HEK293 (cell line): Measurements from ENCODE around the gene PAK1.

Experiments used
- CTCF ChIA-PET: fragments of 350-600 bp; formaldehyde crosslinking; extraction: SDS; loops from one replicate; lab custom pipeline; 2021; ENCODE audit warnings: antibody characterized with exemption; lab: Yijun Ruan, JAX
- POLR2A ChIA-PET: fragments of 300-600 bp; formaldehyde crosslinking; extraction: SDS; loops from one replicate; lab custom pipeline; 2020; ENCODE audit warnings: antibody characterized with exemption, inconsistent platforms; lab: Yijun Ruan, JAX
- H3K27ac ChIP-seq: fragments of 200-500 bp; sonication (Bioruptor generic); 2 replicates; pipeline ENCODE4 v1.5.1; 2014; ENCODE audit warnings: low read depth, low read length, control low read depth, inconsistent platforms; ENCODE audit errors: extremely low read depth
- H3K36me3 ChIP-seq, 2 experiments: fragments of 200-500 bp in 1 of 2; sonication (Bioruptor generic) in 1 of 2; 1 replicate in 1 of 2; 2 replicates in 1 of 2; pipeline ENCODE4 v1.5.1; 2014 to 2017; ENCODE audit warnings: inconsistent platforms in 2 of 2, low read length in 2 of 2; ENCODE audit not compliant: control insufficient read depth in 2 of 2, insufficient read depth in 1 of 2
- H3K4me1 ChIP-seq: fragments of 200-500 bp; sonication (Bioruptor generic); 2 replicates; pipeline ENCODE4 v1.5.1; 2014; ENCODE audit warnings: mild to moderate bottlenecking, low read length, inconsistent platforms; ENCODE audit not compliant: control insufficient read depth, insufficient read depth
- H3K4me3 ChIP-seq: 2 replicates; pipeline ENCODE4 v1.5.1; 2011; ENCODE audit warnings: low read depth, mild to moderate bottlenecking, control low read depth, low read length, moderate library complexity
- H3K9me3 ChIP-seq: fragments of 200-500 bp; sonication (Bioruptor generic); 2 replicates; pipeline ENCODE4 v1.5.1; 2014; ENCODE audit warnings: low read depth, low read length, inconsistent platforms; ENCODE audit not compliant: control insufficient read depth, insufficient read depth
- AEBP2 ChIP-seq: fragments of 450-650 bp; formaldehyde crosslinking; IDR thresholded peaks from 2 replicates; pipeline ENCODE4 v1.5.1; 2016; ENCODE audit warnings: missing biosample characterization, missing genetic modification characterization, borderline replicate concordance
- KLF9 ChIP-seq: fragments of 450-650 bp; formaldehyde crosslinking; IDR thresholded peaks from 2 replicates; pipeline ENCODE4 v1.5.1; 2016; ENCODE audit warnings: missing biosample characterization, missing genetic modification characterization, low read depth
- OSR2 ChIP-seq: fragments of 450-650 bp; formaldehyde crosslinking; IDR thresholded peaks from 2 replicates; pipeline ENCODE4 v1.5.1; 2016; ENCODE audit warnings: missing biosample characterization, missing genetic modification characterization
- TRIM28 ChIP-seq: IDR thresholded peaks from 2 replicates; pipeline ENCODE4 v1.6.1; 2011; ENCODE audit warnings: low read length, control low read depth, borderline replicate concordance
- WT1 ChIP-seq: fragments of 450-650 bp; formaldehyde crosslinking; IDR thresholded peaks from 2 replicates; pipeline ENCODE4 v1.5.1; 2016; ENCODE audit warnings: missing biosample characterization, missing genetic modification characterization
- ZFP3 ChIP-seq: fragments of 450-650 bp; formaldehyde crosslinking; IDR thresholded peaks from 2 replicates; pipeline ENCODE4 v1.5.1; 2016; ENCODE audit warnings: low read depth, missing biosample characterization, missing genetic modification characterization
- ZNF138 ChIP-seq: fragments of 450-650 bp; formaldehyde crosslinking; IDR thresholded peaks from 2 replicates; pipeline ENCODE4 v1.5.1; 2016; ENCODE audit warnings: missing biosample characterization, missing genetic modification characterization, borderline replicate concordance
- ZNF16 ChIP-seq: fragments of 450-650 bp; formaldehyde crosslinking; IDR thresholded peaks from 2 replicates; pipeline ENCODE4 v1.5.1; 2016; ENCODE audit warnings: low read depth, missing biosample characterization, missing genetic modification characterization
- ZNF324 ChIP-seq: fragments of 450-650 bp; formaldehyde crosslinking; IDR thresholded peaks from 2 replicates; pipeline ENCODE4 v1.5.1; 2016; ENCODE audit warnings: missing biosample characterization, missing genetic modification characterization
- ZNF354C ChIP-seq: fragments of 450-650 bp; formaldehyde crosslinking; IDR thresholded peaks from 2 replicates; pipeline ENCODE4 v1.5.1; 2016; ENCODE audit warnings: missing biosample characterization, missing genetic modification characterization, low read depth, borderline replicate concordance
- ZNF366 ChIP-seq: fragments of 450-650 bp; formaldehyde crosslinking; conservative IDR thresholded peaks from 2 replicates; pipeline ENCODE4 v1.5.1; 2016; ENCODE audit warnings: missing biosample characterization, missing genetic modification characterization
- ZNF548 ChIP-seq: fragments of 450-650 bp; formaldehyde crosslinking; IDR thresholded peaks from 2 replicates; pipeline ENCODE4 v1.5.1; 2016; ENCODE audit warnings: missing biosample characterization, missing genetic modification characterization
- ZNF555 ChIP-seq: fragments of 450-650 bp; formaldehyde crosslinking; conservative IDR thresholded peaks from 2 replicates; pipeline ENCODE4 v1.5.1; 2017; ENCODE audit warnings: missing biosample characterization, mild to moderate bottlenecking, missing genetic modification characterization, inconsistent platforms
- ZNF585B ChIP-seq: fragments of 450-650 bp; formaldehyde crosslinking; IDR thresholded peaks from 2 replicates; pipeline ENCODE4 v1.5.1; 2016; ENCODE audit warnings: missing biosample characterization, missing genetic modification characterization
- ZNF670 ChIP-seq: fragments of 450-650 bp; formaldehyde crosslinking; IDR thresholded peaks from 2 replicates; pipeline ENCODE4 v1.5.1; 2016; ENCODE audit warnings: missing biosample characterization, missing genetic modification characterization, low read depth
- ZNF677 ChIP-seq: fragments of 450-650 bp; IDR thresholded peaks from 2 replicates; pipeline ENCODE4 v1.5.0; 2018; ENCODE audit warnings: missing biosample characterization, mild to moderate bottlenecking, missing genetic modification characterization, moderate library complexity
- ZNF707 ChIP-seq: fragments of 450-650 bp; formaldehyde crosslinking; IDR thresholded peaks from 2 replicates; pipeline ENCODE4 v1.5.1; 2016; ENCODE audit warnings: missing biosample characterization, missing genetic modification characterization
- ZNF791 ChIP-seq: fragments of 450-650 bp; formaldehyde crosslinking; IDR thresholded peaks from 2 replicates; pipeline ENCODE4 v1.5.1; 2016; ENCODE audit warnings: missing biosample characterization, missing genetic modification characterization
- ZSCAN16 ChIP-seq: fragments of 450-650 bp; formaldehyde crosslinking; IDR thresholded peaks from 2 replicates; pipeline ENCODE4 v1.5.1; 2016; ENCODE audit warnings: missing biosample characterization, missing genetic modification characterization
- TF ChIP-seq, protein P1 (sequence below): fragments of 450-650 bp; formaldehyde crosslinking; IDR thresholded peaks from 2 replicates; pipeline ENCODE4 v1.5.1; 2017; ENCODE audit warnings: missing biosample characterization, missing genetic modification characterization
- TF ChIP-seq, protein P2 (sequence below): fragments of 450-650 bp; formaldehyde crosslinking; IDR thresholded peaks from 2 replicates; pipeline ENCODE4 v1.5.1; 2016; ENCODE audit warnings: missing biosample characterization, missing genetic modification characterization

The PAK1 gene

DNA sequence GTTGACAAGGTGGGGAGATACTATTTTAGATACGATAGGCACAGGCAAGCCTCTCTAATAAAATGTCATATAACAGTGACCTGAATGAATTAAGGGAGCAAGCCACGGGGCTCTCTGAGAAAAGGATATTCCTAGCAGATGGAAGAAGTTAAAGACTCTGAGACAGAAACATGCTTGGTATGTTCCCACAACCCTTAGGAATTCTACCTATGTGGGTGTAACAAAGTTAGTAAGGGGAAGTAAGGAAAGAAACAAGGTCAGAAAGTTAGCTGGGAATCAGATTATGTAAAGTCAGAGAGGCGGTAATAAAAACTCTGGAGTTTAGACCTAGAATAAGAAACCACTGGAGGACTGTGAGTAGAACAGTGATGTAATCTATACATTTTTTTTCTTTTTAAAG, 112.7 kb downstream of the PAK1 start:
- Histone ChIP-seq H3K4me1 (no peaks in the 10 kb centered on the region), H3K9me3 (no peaks in the 10 kb centered on the region), H3K27ac (no peak overlapping the region), H3K4me3 (no peak overlapping the region), H3K36me3 (peaks cover 0 to 24% of the 10 kb centered on the region in 2 experiments; a peak in 2 of 3 replicates)
- CTCF ChIA-PET, result no interaction called here
- TF ChIP-seq ZNF707 (tag by site-specific recombination) (no peak), ZNF585B (tag by site-specific recombination) (no peak), ZNF354C (tag by site-specific recombination) (no peak), ZNF791 (tag by site-specific recombination) (no peak), ZNF324 (tag by site-specific recombination) (no peak), TRIM28 (no peak), KLF9 (no peak), ZNF555 (tag by site-specific recombination) (no peak), ZNF138 (tag by site-specific recombination) (no peak), AEBP2 (tag by site-specific recombination) (no peak)
- TF ChIP-seq, protein P1, sequence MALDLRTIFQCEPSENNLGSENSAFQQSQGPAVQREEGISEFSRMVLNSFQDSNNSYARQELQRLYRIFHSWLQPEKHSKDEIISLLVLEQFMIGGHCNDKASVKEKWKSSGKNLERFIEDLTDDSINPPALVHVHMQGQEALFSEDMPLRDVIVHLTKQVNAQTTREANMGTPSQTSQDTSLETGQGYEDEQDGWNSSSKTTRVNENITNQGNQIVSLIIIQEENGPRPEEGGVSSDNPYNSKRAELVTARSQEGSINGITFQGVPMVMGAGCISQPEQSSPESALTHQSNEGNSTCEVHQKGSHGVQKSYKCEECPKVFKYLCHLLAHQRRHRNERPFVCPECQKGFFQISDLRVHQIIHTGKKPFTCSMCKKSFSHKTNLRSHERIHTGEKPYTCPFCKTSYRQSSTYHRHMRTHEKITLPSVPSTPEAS (tag by site-specific recombination), result no peak
- TF ChIP-seq, protein P2, sequence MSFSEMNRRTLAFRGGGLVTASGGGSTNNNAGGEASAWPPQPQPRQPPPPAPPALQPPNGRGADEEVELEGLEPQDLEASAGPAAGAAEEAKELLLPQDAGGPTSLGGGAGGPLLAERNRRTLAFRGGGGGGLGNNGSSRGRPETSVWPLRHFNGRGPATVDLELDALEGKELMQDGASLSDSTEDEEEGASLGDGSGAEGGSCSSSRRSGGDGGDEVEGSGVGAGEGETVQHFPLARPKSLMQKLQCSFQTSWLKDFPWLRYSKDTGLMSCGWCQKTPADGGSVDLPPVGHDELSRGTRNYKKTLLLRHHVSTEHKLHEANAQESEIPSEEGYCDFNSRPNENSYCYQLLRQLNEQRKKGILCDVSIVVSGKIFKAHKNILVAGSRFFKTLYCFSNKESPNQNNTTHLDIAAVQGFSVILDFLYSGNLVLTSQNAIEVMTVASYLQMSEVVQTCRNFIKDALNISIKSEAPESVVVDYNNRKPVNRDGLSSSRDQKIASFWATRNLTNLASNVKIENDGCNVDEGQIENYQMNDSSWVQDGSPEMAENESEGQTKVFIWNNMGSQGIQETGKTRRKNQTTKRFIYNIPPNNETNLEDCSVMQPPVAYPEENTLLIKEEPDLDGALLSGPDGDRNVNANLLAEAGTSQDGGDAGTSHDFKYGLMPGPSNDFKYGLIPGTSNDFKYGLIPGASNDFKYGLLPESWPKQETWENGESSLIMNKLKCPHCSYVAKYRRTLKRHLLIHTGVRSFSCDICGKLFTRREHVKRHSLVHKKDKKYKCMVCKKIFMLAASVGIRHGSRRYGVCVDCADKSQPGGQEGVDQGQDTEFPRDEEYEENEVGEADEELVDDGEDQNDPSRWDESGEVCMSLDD (tag by site-specific recombination), result no peak
- POLR2A ChIA-PET, result no interaction called here

GRCh38 chr11:77359481-77359880, 114.4 kb downstream of the PAK1 start:
- CTCF ChIA-PET, result no interaction called here
- POLR2A ChIA-PET, result no interaction called here
- Histone ChIP-seq H3K4me1 (no peaks in the 10 kb centered on the region), H3K4me3 (no peak overlapping the region), H3K9me3 (no peaks in the 10 kb centered on the region), H3K36me3 (peaks cover 0 to 33% of the 10 kb centered on the region in 2 experiments; a peak in 1 of 3 replicates)
- TF ChIP-seq ZSCAN16 (tag by site-specific recombination) (no peak), ZNF548 (tag by site-specific recombination) (no peak), ZNF670 (tag by site-specific recombination) (no peak), ZFP3 (tag by site-specific recombination) (no peak), ZNF16 (no peak), OSR2 (tag by site-specific recombination) (no peak), ZNF366 (tag by site-specific recombination) (no peak), WT1 (tag by site-specific recombination) (no peak), ZNF677 (tag by site-specific recombination) (no peak)
- TF ChIP-seq, all 188 proteins: peak for 0
- no peak overlapping the region for H3K27ac ChIP-seq
